GM18526 (cell line): Measurements from ENCODE around the gene OTP.

Experiments
- POLR2A ChIP-seq: IDR thresholded peaks from 3 replicates; pipeline ENCODE4 v1.6.1; 2011; ENCODE audit not compliant: insufficient read length; ENCODE audit errors: extremely low read depth

The OTP gene

GRCh38 chr5:77632526-77633206, 5.8 kb downstream of the OTP start:
- no peak for TF ChIP-seq POLR2A

DNA sequence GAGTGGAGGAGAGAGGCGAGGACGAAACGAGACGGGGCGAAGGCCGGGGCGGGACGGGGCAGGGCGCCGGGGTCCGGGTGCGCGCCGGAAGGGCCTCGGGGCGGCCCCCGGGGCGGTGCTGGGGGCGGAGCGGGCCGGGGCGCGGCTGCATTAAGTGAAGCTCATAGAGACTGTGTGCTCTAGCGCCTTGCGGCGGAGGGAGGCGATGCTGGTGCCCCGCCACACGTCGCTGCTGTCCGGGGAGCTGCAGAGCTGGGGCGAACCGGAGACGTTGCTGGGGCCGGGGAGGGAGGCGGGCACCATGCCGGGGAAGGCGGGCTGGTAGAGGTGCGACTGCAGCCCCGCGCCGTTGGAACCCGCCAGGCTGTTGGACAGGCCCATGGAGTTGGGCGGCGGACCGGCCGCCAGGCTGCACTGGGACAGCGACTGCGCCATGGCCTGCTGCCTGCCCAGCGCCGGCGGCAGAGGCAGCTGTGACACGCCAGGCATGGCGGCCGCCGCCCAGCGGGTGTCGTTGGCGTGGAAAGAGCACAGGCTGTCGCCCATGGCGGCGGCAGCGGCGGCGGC, 8.3 kb downstream of the OTP start:
- peak; percentile 46 for TF ChIP-seq POLR2A

- no peak for TF ChIP-seq POLR2A
Measured at GRCh38 chr5:77629509-77630113, 8.9 kb downstream of the OTP start.

DNA sequence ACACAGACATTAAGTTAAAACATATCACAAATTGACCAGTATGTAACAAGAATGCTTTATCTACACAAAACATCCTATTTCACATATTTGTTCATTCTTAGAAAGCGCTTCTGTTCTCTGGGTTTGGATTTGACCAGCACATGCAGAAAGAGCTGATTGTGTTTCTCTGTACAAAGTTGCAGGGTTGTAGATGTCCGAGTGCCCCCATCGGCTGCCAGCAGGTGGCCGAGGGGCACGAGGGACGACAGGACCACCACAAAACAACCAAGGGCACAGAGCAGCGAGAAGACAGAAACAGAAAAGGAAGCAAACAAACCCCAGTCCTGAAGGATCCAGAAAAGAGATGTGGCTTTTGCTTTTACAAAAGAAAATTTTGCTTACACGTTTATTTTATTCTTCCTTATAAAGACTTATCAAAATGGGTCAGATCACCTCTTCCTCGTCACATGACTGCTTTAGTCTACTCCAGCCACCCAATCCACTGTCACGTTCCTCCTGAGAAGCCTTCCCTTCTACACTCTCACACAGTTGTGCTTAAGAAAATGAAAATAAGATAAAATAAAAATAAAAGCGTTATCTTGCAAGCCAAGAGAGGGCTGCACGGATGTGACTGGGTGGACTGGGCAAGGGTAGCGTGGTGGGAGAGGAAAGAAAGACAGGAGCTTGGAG, 9.5 kb downstream of the OTP start:
- TF ChIP-seq POLR2A = no peak

- no peak for TF ChIP-seq POLR2A
Measured at GRCh38 chr5:77627869-77628674, 10.4 kb downstream of the OTP start.

DNA sequence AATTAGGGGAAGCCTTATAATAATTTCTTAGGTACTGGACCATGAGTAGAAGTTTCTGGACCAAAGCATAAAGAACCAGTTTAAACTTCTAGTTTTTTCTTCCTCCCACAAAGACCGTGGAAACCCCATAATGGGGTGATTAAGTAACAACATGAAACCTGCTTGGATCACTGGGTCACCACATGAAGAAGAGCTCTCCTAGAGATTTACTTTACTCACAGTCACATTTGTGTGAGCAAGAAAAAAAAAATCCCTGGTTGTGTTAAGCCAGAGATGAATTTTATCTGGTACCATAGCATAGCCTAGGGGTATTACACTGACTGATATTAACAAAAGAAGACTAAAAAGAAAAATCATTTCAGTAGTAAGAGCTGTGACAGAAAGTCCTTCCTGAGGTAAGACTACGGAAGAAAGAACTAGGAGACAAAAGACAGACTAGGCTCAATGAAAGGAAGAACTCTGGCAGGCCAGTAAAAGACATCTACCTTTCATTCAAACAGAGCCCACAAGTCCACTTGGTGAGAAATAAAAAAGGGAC, 15.2 kb downstream of the OTP start:
- no peak for TF ChIP-seq POLR2A

- TF ChIP-seq POLR2A = no peak
Measured at GRCh38 chr5:77621440-77621839, 17.1 kb downstream of the OTP start.

DNA sequence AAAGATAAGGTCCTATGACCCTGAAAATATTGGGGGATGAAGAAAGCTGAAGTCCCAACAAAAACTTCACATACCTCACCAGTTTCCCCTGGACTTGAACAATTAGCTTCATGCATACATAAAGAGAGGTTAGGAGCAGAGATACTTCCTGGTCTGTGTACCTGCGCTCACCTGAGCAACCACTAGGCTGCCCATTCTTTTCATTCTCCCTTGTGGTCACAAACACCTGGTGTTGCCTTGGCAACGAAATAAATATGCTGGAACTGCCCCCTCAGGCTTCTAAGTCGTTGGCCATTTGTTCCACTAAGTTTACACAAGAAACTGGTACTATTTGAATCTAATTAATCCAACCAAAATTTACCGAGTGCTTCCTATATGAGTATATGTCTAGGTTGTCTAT, 18.1 kb downstream of the OTP start:
- TF ChIP-seq POLR2A = no peak

DNA sequence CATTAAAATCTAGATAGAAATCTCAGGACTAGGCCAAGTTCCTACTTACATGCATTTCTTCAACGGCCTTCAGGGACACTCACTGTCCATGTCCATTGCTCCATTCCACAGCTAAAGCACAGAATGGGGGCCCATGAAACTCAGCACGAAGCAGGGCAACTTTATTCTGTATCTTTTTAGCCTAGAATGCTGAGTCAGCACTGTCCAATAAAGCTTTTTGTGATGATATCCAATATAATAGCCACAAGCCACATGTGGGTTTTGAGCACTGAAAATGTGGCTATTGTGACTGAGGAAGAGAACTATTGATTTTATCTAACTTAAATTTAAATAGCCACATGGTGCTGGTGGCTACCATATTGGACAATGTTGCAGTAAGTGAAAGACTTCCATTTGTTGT, 21.6 kb downstream of the OTP start:
- no peak for TF ChIP-seq POLR2A

- no peak for TF ChIP-seq POLR2A
Measured at GRCh38 chr5:77607324-77607723, 31.2 kb downstream of the OTP start.

GRCh38 chr5:77606279-77606678, 32.2 kb downstream of the OTP start:
- TF ChIP-seq POLR2A = no peak

GRCh38 chr5:77599679-77600078, 38.8 kb downstream of the OTP start:
- TF ChIP-seq POLR2A = no peak

DNA sequence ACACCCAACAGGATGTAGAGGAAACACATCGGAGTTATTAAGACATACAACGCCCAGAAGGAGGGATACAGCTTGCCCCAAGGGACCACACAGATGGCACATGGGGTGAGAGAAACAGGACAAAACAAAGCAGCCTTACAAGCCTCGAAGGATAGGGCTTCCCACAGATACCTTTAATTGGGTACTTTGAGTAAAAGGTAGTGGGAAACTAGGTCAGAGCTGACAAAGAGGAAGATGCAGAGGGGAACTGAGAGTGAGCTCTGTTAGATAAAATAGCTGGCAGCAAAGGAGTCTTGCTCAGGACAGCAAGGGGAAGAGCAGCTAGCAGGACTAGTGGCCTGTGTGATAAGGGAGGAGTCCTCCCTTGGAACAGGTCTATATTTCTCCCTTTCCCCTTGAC, 48.2 kb downstream of the OTP start:
- TF ChIP-seq POLR2A = no peak

GRCh38 chr5:77588175-77588574, 50.3 kb downstream of the OTP start:
- TF ChIP-seq POLR2A = no peak

- TF ChIP-seq POLR2A = no peak
Measured at GRCh38 chr5:77586101-77586500, 52.4 kb downstream of the OTP start.
